Ishikawa (cell line): ENCODE measurements around the gene SSMEM1.

Experiments used
- CEBPB ChIP-seq: IDR thresholded peaks from 2 replicates; pipeline ENCODE4 v1.6.1; 2012
- CREB1 ChIP-seq: IDR thresholded peaks from 2 replicates; pipeline ENCODE4 v1.6.1; 2012; ENCODE audit warnings: low read depth
- EP300 ChIP-seq: IDR thresholded peaks from 2 replicates; pipeline ENCODE4 v1.6.1; 2012; ENCODE audit warnings: borderline replicate concordance
- FOXM1 ChIP-seq: IDR thresholded peaks from 2 replicates; pipeline ENCODE4 v1.6.1; 2012; ENCODE audit warnings: low read depth, borderline replicate concordance
- MAX ChIP-seq: IDR thresholded peaks from 2 replicates; pipeline ENCODE4 v1.6.1; 2012
- NFIC ChIP-seq: IDR thresholded peaks from 2 replicates; pipeline ENCODE4 v1.6.1; 2012
- RAD21 ChIP-seq: IDR thresholded peaks from 2 replicates; pipeline ENCODE4 v1.6.1; 2012; ENCODE audit warnings: low read depth
- REST ChIP-seq: IDR thresholded peaks from 2 replicates; pipeline ENCODE4 v1.6.1; 2012; ENCODE audit warnings: low read depth, mild to moderate bottlenecking
- TAF1 ChIP-seq: IDR thresholded peaks from 2 replicates; pipeline ENCODE4 v1.6.1; 2012; ENCODE audit warnings: low read depth, mild to moderate bottlenecking
- TCF12 ChIP-seq: IDR thresholded peaks from 2 replicates; pipeline ENCODE4 v1.6.1; 2012; ENCODE audit warnings: low read depth
- TEAD4 ChIP-seq: IDR thresholded peaks from 2 replicates; pipeline ENCODE4 v1.6.1; 2012
- ZBTB7A ChIP-seq: IDR thresholded peaks from 2 replicates; pipeline ENCODE4 v1.6.1; 2012; ENCODE audit warnings: low read depth

GRCh38 chr7:130174237-130174959, 33.3 kb upstream of the SSMEM1 start:
- TF ChIP-seq TCF12 (no peak), ZBTB7A (no peak), TEAD4 (no peak), REST (no peak), CEBPB (no peak), CREB1 (no peak), TAF1 (no peak), EP300 (no peak), NFIC (no peak), FOXM1 (no peak), RAD21 (no peak), MAX (no peak)
